WTC11 (cell line): Measurements from ENCODE around the gene TMPRSS11D. TPM values are rescaled to one million over a fixed set of nuclear protein-coding genes. Genes with fewer than 3 reads are reported as not detected.

Experiments
- ATAC-seq: fragments of 200-7000 bp; cut with Tn5 transposase; 2 replicates; pipeline ENCODE4 v1.10.0; 2021; ENCODE audit warnings: mild to moderate bottlenecking, moderate library complexity
- CTCF ChIA-PET: fragments of 300-600 bp; sonication (Branson Sonifier 250); formaldehyde crosslinking; loops from one replicate; lab custom pipeline; 2021; ENCODE audit warnings: antibody characterized with exemption; lab: Charles Lee
- POLR2A ChIA-PET: fragments of 350-600 bp; sonication (Branson Sonifier 250); formaldehyde crosslinking; loops from one replicate; lab custom pipeline; 2021; ENCODE audit warnings: antibody characterized with exemption; lab: Charles Lee
- DNase-seq: peaks from one replicate; pipeline ENCODE4 v3.0.0; 2021; ENCODE audit warnings: low spot score
- H3K27ac Mint-ChIP-seq: 2 replicates; pipeline ENCODE4 v1.8.0; 2021; ENCODE audit warnings: mixed read lengths
- H3K27me3 Mint-ChIP-seq: 2 replicates; pipeline ENCODE4 v1.8.0; 2021; ENCODE audit warnings: low read depth, mild to moderate bottlenecking, moderate library complexity, mixed read lengths
- H3K36me3 Mint-ChIP-seq: 2 replicates; pipeline ENCODE4 v1.8.0; 2021; ENCODE audit warnings: mixed read lengths
- H3K4me1 Mint-ChIP-seq: 2 replicates; pipeline ENCODE4 v1.8.0; 2022; ENCODE audit warnings: mixed read lengths
- H3K4me3 Mint-ChIP-seq: 2 replicates; pipeline ENCODE4 v1.8.0; 2021; ENCODE audit warnings: mild to moderate bottlenecking, moderate library complexity, mixed read lengths
- H3K9me3 Mint-ChIP-seq: 2 replicates; pipeline ENCODE4 v1.8.0; 2021; ENCODE audit warnings: mixed read lengths
- CBFB ChIP-seq: sonication (generic); formaldehyde crosslinking; IDR thresholded peaks from 2 replicates; pipeline ENCODE4 v1.8.1; 2022; ENCODE audit warnings: mild to moderate bottlenecking, low read depth, missing genetic modification reagents
- E2F4 ChIP-seq: sonication (generic); formaldehyde crosslinking; IDR thresholded peaks from 2 replicates; pipeline ENCODE4 v1.8.1; 2022; ENCODE audit warnings: low read depth, mild to moderate bottlenecking, moderate library complexity, missing genetic modification reagents, borderline replicate concordance
- E2F5 ChIP-seq: sonication (generic); formaldehyde crosslinking; IDR thresholded peaks from 2 replicates; pipeline ENCODE4 v1.8.1; 2022; ENCODE audit warnings: mild to moderate bottlenecking, moderate library complexity, missing genetic modification reagents
- ELF4 ChIP-seq: sonication (generic); formaldehyde crosslinking; IDR thresholded peaks from 2 replicates; pipeline ENCODE4 v1.8.1; 2022; ENCODE audit warnings: low read depth, mild to moderate bottlenecking, moderate library complexity, missing genetic modification reagents
- EMX1 ChIP-seq: fragments of 250-450 bp; sonication (Bioruptor Pico); IDR thresholded peaks from 2 replicates; pipeline ENCODE4 v1.8.0; 2021; ENCODE audit warnings: mild to moderate bottlenecking
- FOXK1 ChIP-seq: sonication (generic); formaldehyde crosslinking; IDR thresholded peaks from 2 replicates; pipeline ENCODE4 v1.8.0; 2022; ENCODE audit warnings: mild to moderate bottlenecking, moderate library complexity, missing genetic modification reagents
- GTF2I ChIP-seq: fragments of 250-450 bp; sonication (Bioruptor Pico); conservative IDR thresholded peaks from 2 replicates; pipeline ENCODE4 v1.4.0; 2021; ENCODE audit warnings: mild to moderate bottlenecking
- JAZF1 ChIP-seq: fragments of 250-450 bp; sonication (Bioruptor Pico); IDR thresholded peaks from 2 replicates; pipeline ENCODE4 v1.9.0; 2021; ENCODE audit warnings: moderate library complexity, mild to moderate bottlenecking, inconsistent platforms
- KAT7 ChIP-seq: sonication (generic); formaldehyde crosslinking; IDR thresholded peaks from 2 replicates; pipeline ENCODE4 v1.8.1; 2023; ENCODE audit warnings: missing genetic modification reagents, mild to moderate bottlenecking, borderline replicate concordance
- MYBL2 ChIP-seq: sonication (generic); formaldehyde crosslinking; IDR thresholded peaks from 2 replicates; pipeline ENCODE4 v1.8.1; 2023; ENCODE audit warnings: mild to moderate bottlenecking, moderate library complexity, missing genetic modification reagents
- NR2C2 ChIP-seq: sonication (generic); formaldehyde crosslinking; IDR thresholded peaks from 2 replicates; pipeline ENCODE4 v1.8.0; 2022; ENCODE audit warnings: mild to moderate bottlenecking, missing genetic modification reagents
- RORB ChIP-seq: fragments of 250-450 bp; sonication (Bioruptor Pico); IDR thresholded peaks from 2 replicates; pipeline ENCODE4 v1.9.0; 2021; ENCODE audit warnings: mild to moderate bottlenecking
- SMAD4 ChIP-seq: sonication (generic); formaldehyde crosslinking; IDR thresholded peaks from 2 replicates; pipeline ENCODE4 v1.8.0; 2022; ENCODE audit warnings: mild to moderate bottlenecking, missing genetic modification reagents
- TP53 ChIP-seq: sonication (generic); formaldehyde crosslinking; IDR thresholded peaks from 2 replicates; pipeline ENCODE4 v1.8.1; 2023; ENCODE audit warnings: mild to moderate bottlenecking, missing genetic modification reagents
- ZBTB21 ChIP-seq: sonication (generic); formaldehyde crosslinking; IDR thresholded peaks from 2 replicates; pipeline ENCODE4 v1.8.1; 2023; ENCODE audit warnings: mild to moderate bottlenecking, missing genetic modification reagents, borderline replicate concordance
- ZNF281 ChIP-seq: sonication (generic); formaldehyde crosslinking; IDR thresholded peaks from 2 replicates; pipeline ENCODE4 v1.8.0; 2023; ENCODE audit warnings: mild to moderate bottlenecking, missing genetic modification reagents
- ZNF671 ChIP-seq: fragments of 250-450 bp; sonication (Bioruptor Pico); IDR thresholded peaks from 2 replicates; pipeline ENCODE4 v1.8.0; 2021; ENCODE audit warnings: mild to moderate bottlenecking
- total RNA-seq: library from RNA; stranded (reverse); gene quantifications from 3 replicates; pipeline ENCODE4 v1.2.3, GENCODE V29; 2021
- TF ChIP-seq, protein P1 (sequence below): sonication (generic); formaldehyde crosslinking; IDR thresholded peaks from 2 replicates; pipeline ENCODE4 v1.8.0; 2022; ENCODE audit warnings: mild to moderate bottlenecking, missing genetic modification reagents
- TF ChIP-seq, protein P2 (sequence below): sonication (generic); formaldehyde crosslinking; IDR thresholded peaks from 2 replicates; pipeline ENCODE4 v1.8.0; 2022; ENCODE audit warnings: mild to moderate bottlenecking, missing genetic modification reagents
- TF ChIP-seq, protein P3 (sequence below): sonication (generic); formaldehyde crosslinking; IDR thresholded peaks from 2 replicates; pipeline ENCODE4 v1.8.1; 2023; ENCODE audit warnings: mild to moderate bottlenecking, missing genetic modification reagents

The TMPRSS11D gene
- total RNA-seq, 1 experiment from 2014 or later = not detected

DNA sequence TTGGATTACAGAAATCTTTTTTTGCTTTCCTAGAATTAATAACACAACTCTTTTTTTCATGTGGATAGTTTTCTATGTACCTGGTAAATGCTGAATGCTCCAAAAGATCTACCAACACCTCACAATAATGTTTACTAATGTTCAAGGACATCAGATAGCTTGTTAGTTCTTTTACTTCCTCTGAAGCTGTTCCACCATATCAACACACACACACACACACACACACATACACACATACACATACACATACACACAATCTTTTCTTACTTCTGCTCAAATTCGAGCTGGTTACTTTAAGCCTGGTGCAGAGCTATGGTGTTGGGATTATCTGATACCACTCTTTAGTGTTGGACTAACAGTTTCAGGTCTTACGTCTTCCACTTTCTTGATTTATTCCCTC lies 28.3 kb upstream of the TMPRSS11D start (continued):
- TF ChIP-seq, protein P1, sequence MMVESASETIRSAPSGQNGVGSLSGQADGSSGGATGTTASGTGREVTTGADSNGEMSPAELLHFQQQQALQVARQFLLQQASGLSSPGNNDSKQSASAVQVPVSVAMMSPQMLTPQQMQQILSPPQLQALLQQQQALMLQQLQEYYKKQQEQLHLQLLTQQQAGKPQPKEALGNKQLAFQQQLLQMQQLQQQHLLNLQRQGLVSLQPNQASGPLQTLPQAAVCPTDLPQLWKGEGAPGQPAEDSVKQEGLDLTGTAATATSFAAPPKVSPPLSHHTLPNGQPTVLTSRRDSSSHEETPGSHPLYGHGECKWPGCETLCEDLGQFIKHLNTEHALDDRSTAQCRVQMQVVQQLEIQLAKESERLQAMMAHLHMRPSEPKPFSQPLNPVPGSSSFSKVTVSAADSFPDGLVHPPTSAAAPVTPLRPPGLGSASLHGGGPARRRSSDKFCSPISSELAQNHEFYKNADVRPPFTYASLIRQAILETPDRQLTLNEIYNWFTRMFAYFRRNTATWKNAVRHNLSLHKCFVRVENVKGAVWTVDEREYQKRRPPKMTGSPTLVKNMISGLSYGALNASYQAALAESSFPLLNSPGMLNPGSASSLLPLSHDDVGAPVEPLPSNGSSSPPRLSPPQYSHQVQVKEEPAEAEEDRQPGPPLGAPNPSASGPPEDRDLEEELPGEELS (CRISPR knock-in tag) = no peak
- TF ChIP-seq TP53 (CRISPR knock-in tag) (no peak), E2F4 (CRISPR knock-in tag) (no peak)
- TF ChIP-seq, protein P2, sequence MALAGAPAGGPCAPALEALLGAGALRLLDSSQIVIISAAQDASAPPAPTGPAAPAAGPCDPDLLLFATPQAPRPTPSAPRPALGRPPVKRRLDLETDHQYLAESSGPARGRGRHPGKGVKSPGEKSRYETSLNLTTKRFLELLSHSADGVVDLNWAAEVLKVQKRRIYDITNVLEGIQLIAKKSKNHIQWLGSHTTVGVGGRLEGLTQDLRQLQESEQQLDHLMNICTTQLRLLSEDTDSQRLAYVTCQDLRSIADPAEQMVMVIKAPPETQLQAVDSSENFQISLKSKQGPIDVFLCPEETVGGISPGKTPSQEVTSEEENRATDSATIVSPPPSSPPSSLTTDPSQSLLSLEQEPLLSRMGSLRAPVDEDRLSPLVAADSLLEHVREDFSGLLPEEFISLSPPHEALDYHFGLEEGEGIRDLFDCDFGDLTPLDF = no peak

DNA sequence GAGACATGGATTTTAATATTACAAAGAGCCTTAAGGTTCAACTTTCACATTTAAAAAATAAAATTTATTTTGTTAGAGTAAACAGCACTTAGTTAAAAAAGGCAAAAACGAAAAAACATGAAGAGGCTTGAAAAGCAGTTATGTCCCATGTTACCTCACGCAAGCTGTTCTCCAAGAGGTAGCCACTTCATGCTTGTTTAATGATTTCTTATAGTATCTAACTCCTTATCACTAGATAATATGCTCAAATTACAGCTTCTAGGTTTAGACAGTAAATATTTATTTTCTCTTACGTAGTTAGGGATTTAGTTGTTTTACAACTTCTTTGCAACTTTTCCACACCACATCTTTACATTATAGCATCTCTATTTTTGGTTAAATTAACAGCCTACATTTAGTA lies 27.8 kb upstream of the TMPRSS11D start:
- ChIA-PET CTCF (interaction anchor here (0.8 to 2.8 kb wide), 3 partner anchors 19 to 167 kb away, joined by 3 to 17 read pairs (median 11); no protein-coding TSS in a partner anchor), POLR2A (no interaction called here)
- no peaks in the 10 kb centered on the region for H3K4me1 Mint-ChIP-seq
- H3K4me3 Mint-ChIP-seq = no peak overlapping the region
- no peaks in the 10 kb centered on the region for H3K36me3 Mint-ChIP-seq
- DNase-seq (no peak), ATAC-seq (no peak)
- no peaks in the 10 kb centered on the region for H3K9me3 Mint-ChIP-seq
- no peak overlapping the region for H3K27ac Mint-ChIP-seq
- no peaks in the 10 kb centered on the region for H3K27me3 Mint-ChIP-seq
- no peak for TF ChIP-seq EMX1
- TF ChIP-seq FOXK1 = no peak
- no peak for TF ChIP-seq KAT7
- TF ChIP-seq MYBL2 (CRISPR knock-in tag) = no peak
- TF ChIP-seq ELF4 (CRISPR knock-in tag) = no peak
- no peak for TF ChIP-seq ZNF281
- no peak for TF ChIP-seq RORB (CRISPR knock-in tag)
- TF ChIP-seq E2F5 = no peak
- no peak for TF ChIP-seq CBFB
- TF ChIP-seq SMAD4 (CRISPR knock-in tag) = no peak
- TF ChIP-seq NR2C2 (CRISPR knock-in tag) = no peak
- TF ChIP-seq JAZF1 (CRISPR knock-in tag) = no peak
- no peak for TF ChIP-seq ZNF671 (CRISPR knock-in tag)

GRCh38 chr4:67911141-67911540 lies 27.3 kb upstream of the TMPRSS11D start:
- H3K4me3 Mint-ChIP-seq = no peak overlapping the region
- no peaks in the 10 kb centered on the region for H3K36me3 Mint-ChIP-seq
- DNase-seq = no peak
- TF ChIP-seq ZBTB21 (no peak), GTF2I (CRISPR knock-in tag) (no peak)
- TF ChIP-seq, protein P3, sequence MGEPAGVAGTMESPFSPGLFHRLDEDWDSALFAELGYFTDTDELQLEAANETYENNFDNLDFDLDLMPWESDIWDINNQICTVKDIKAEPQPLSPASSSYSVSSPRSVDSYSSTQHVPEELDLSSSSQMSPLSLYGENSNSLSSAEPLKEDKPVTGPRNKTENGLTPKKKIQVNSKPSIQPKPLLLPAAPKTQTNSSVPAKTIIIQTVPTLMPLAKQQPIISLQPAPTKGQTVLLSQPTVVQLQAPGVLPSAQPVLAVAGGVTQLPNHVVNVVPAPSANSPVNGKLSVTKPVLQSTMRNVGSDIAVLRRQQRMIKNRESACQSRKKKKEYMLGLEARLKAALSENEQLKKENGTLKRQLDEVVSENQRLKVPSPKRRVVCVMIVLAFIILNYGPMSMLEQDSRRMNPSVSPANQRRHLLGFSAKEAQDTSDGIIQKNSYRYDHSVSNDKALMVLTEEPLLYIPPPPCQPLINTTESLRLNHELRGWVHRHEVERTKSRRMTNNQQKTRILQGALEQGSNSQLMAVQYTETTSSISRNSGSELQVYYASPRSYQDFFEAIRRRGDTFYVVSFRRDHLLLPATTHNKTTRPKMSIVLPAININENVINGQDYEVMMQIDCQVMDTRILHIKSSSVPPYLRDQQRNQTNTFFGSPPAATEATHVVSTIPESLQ (CRISPR knock-in tag) = no peak
- ChIA-PET POLR2A (no interaction called here), CTCF (interaction anchor here (0.8 to 2.8 kb wide), 8 partner anchors 11 to 1479 kb away, joined by 3 to 17 read pairs (median 7); no protein-coding TSS in a partner anchor)
- no peaks in the 10 kb centered on the region for H3K4me1 Mint-ChIP-seq
- H3K9me3 Mint-ChIP-seq = no peaks in the 10 kb centered on the region
- H3K27me3 Mint-ChIP-seq = no peaks in the 10 kb centered on the region
- no peak overlapping the region for H3K27ac Mint-ChIP-seq
- no peak for ATAC-seq
